Stimulated activated effector memory CD8-positive, alpha-beta T cell treated with anti-CD3 and anti-CD28 coated beads, Interleukin-12 subunit alpha, Interleukin-12 subunit beta, amount 100 ng/mL, for 72 hours (primary cell): Measurements from ENCODE around the gene ARL4A.
"Not testable (repeated sequence)": the region's sequence is repeated elsewhere in the genome, so short reads cannot be mapped to it uniquely, and the experiment has no call there.

ENCODE experiments used
- ATAC-seq: fragments of 150-1000 bp; cut with Tn5 transposase; 2 replicates; pipeline ENCODE4 v1.10.0; 2021
- DNase-seq, 2 donors: peaks; one replicate each; pipeline ENCODE4 v3.0.0; 2021 to 2022; ENCODE audit warnings: low spot score in 2 of 2
- H3K27ac Mint-ChIP-seq: one replicate; pipeline ENCODE4 v1.8.0; 2022; ENCODE audit warnings: mild to moderate bottlenecking, mixed read lengths
- H3K36me3 Mint-ChIP-seq: one replicate; pipeline ENCODE4 v1.8.0; 2022; ENCODE audit warnings: mild to moderate bottlenecking, mixed read lengths
- H3K4me1 Mint-ChIP-seq: one replicate; pipeline ENCODE4 v1.8.0; 2022; ENCODE audit warnings: mixed read lengths
- H3K4me3 Mint-ChIP-seq: one replicate; pipeline ENCODE4 v1.8.0; 2022; ENCODE audit warnings: mild to moderate bottlenecking, mixed read lengths
- H3K9me3 Mint-ChIP-seq: one replicate; pipeline ENCODE4 v1.8.0; 2022; ENCODE audit warnings: mixed read lengths

Gene ARL4A

GRCh38 chr7:12686234-12686890 lies 1.1 kb upstream of the ARL4A start:
- peaks cover 17% of the 10 kb centered on the region for H3K4me1 Mint-ChIP-seq
- H3K4me3 Mint-ChIP-seq: peak overlapping the region; percentile 79
- H3K27ac Mint-ChIP-seq: peak overlapping the region; percentile 96
- no peaks in the 10 kb centered on the region for H3K9me3 Mint-ChIP-seq
- DNase-seq (peak; percentile 97 to 98), ATAC-seq (peak; percentile 95)
- peaks cover 32% of the 10 kb centered on the region for H3K36me3 Mint-ChIP-seq

DNA sequence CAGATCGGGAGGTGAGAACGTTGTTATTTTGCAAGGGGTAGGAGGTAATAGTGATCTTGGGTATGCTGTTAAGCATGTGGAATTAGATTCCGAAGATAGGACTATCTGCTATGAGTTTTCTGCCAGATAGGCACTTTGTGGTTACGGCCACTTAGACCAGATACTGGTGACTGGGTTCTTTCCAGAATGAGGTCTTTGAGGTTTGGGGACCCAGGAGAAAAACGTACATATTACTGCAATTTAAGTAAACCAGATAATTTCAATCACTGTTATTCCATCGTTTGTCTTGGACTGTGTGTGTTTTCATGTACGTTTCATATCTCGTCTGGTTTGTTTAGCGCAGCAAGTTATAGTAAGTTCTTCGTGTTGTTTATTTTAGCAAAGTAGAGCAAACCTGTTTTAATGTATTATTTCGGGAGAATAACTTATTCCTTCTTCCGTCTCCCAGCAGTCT lies 312 bp downstream of the ARL4A start:
- no peak for ATAC-seq
- Mint-ChIP-seq H3K4me3 (peak overlapping the region; percentile 79), H3K27ac (peak overlapping the region; percentile 96), H3K4me1 (peaks cover 19% of the 10 kb centered on the region), H3K9me3 (no peaks in the 10 kb centered on the region), H3K36me3 (peaks cover 32% of the 10 kb centered on the region)
- DNase-seq: no peak

DNA sequence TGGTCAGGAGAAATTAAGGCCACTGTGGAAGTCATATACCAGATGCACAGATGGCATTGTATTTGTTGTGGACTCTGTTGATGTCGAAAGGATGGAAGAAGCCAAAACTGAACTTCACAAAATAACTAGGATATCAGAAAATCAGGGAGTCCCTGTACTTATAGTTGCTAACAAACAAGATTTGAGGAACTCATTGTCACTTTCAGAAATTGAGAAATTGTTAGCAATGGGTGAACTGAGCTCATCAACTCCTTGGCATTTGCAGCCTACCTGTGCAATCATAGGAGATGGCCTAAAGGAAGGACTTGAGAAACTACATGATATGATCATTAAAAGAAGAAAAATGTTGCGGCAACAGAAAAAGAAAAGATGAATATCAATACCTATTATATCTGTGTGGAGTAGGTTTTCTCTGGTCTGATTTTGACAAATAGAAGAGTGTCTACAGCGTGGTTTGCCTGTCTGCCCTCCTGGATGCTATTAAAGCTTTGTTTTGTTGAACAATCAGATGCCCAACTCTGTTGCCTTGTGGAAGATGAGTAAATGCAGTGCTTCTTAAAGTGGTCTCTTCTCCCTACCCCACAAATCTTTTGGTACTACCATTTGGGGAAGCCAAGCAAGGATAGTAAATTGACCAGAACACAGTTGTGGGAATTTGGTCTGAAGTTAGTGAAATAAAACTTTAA lies 1.2 kb downstream of the ARL4A start:
- Mint-ChIP-seq H3K36me3 (peaks cover 32% of the 10 kb centered on the region), H3K4me1 (peaks cover 24% of the 10 kb centered on the region), H3K4me3 (peak overlapping the region; percentile 79)
- not testable (repeated sequence) for ATAC-seq, H3K9me3 Mint-ChIP-seq, H3K27ac Mint-ChIP-seq, DNase-seq

DNA sequence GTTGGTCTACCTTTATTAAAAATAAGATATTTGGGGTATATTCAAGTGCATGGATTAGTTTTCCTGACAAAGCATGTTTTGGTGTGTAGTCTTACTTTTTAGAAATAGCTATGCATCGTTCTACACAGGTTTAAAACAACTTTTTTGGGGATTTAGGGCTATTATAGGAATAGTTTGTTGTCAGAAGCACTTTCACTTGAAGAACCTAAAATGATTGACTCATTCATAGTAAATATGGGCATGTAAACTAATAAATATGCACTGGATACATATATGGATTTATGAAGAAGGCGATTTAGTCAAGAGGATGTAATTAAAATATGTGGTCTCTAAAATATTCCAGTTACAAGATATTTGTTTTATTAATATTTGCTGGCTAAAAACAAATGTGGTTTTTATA lies 2.0 kb downstream of the ARL4A start:
- no peak overlapping the region for H3K4me3 Mint-ChIP-seq
- no peak for ATAC-seq
- no peak for DNase-seq
- H3K27ac Mint-ChIP-seq: no peak overlapping the region
- peaks cover 32% of the 10 kb centered on the region for H3K36me3 Mint-ChIP-seq
- H3K4me1 Mint-ChIP-seq: peaks cover 24% of the 10 kb centered on the region
- H3K9me3 Mint-ChIP-seq: no peaks in the 10 kb centered on the region

DNA sequence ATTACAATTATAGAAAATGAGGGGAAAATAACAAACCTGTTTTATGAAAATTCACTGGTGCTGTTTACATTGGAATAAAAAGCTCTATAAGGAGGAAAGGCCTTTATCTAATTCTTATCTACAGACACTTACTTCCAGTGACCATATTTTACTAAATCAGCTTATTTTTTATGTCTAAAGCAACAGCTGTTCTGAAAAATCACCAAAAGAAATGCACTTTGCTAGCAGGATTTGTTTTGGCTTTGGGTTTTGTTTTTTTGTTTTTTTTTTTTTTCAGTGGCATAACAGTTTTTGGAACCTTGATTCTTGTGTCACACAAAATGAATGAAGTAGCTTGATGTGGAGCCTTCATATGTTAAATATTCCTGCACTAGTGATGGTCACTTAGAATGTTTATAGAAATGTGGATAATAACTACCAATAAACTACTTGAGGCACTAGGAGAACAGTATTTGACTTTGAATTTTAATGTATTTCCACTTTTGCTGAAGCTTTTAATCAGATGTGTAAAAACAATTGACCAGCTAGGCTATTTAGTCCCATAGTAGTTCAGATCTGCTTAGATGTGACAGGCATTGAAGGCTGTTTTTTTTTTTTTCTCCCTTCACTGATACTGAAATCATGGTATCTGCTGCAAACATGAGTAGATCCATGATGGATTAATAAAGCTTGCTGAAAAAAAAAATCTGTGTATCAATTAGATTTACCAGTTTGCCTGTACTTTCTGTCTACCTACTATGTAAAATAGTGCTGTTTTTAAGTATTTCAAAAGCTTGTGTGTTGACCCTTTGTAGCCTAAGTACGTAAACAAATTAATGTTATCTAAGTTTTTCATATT lies 2.8 kb downstream of the ARL4A start:
- ATAC-seq: no peak
- Mint-ChIP-seq H3K27ac (no peak overlapping the region), H3K9me3 (no peaks in the 10 kb centered on the region), H3K4me1 (peaks cover 24% of the 10 kb centered on the region), H3K4me3 (no peak overlapping the region), H3K36me3 (peaks cover 32% of the 10 kb centered on the region)
- DNase-seq: no peak

GRCh38 chr7:12691388-12691787 lies 4.0 kb downstream of the ARL4A start:
- H3K4me1 Mint-ChIP-seq: peaks cover 24% of the 10 kb centered on the region

GRCh38 chr7:12692035-12692434 lies 4.6 kb downstream of the ARL4A start:
- H3K4me1 Mint-ChIP-seq: peaks cover 26% of the 10 kb centered on the region
- H3K4me3 Mint-ChIP-seq: no peak overlapping the region
- H3K27ac Mint-ChIP-seq: no peak overlapping the region
- DNase-seq (no peak), ATAC-seq (no peak)
- H3K9me3 Mint-ChIP-seq: no peaks in the 10 kb centered on the region
- peaks cover 23% of the 10 kb centered on the region for H3K36me3 Mint-ChIP-seq

More at GRCh38 chr7:12691388-12691787, 4.0 kb downstream of the ARL4A start:
- H3K27ac Mint-ChIP-seq, H3K9me3 Mint-ChIP-seq, ATAC-seq, DNase-seq, H3K4me3 Mint-ChIP-seq: not testable (repeated sequence)
- H3K36me3 Mint-ChIP-seq: peaks cover 30% of the 10 kb centered on the region

DNA sequence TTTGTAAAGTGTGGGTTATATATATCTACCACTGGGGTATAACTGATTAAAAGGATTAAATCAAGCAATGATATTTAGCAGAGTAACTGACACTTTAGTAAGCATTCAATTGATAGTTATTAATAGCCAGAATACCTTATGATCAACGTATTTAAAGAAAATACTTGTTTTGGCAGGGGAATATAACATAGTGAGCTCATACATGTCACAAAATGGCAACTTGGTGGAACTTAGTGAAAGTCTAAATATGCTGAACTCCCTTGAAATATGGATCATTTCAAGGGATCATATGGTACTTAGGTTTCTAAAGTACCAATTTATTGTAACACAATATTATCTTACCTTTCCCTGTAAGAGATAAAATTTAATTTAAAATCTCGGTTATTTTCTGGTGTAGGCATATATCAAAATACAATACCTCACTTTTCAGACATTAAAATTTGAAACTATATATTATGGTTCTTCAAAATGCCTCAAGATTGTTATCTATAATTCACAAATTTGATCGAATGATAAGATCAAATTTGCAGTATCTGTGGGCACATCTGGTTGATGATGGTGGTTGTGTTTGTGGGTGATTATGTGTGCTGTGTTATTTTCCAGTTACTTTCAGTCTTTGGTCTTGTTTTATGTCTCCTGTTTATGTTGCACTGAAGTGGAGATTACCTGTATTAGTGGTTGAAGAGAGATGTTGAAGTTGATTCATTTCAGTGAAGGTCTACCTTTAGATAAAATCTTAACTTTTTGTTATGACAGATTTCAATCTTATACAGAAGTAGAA lies 5.2 kb downstream of the ARL4A start:
- DNase-seq (no peak), ATAC-seq (peak; percentile 13)
- H3K27ac Mint-ChIP-seq: no peak overlapping the region
- no peaks in the 10 kb centered on the region for H3K9me3 Mint-ChIP-seq
- peaks cover 20% of the 10 kb centered on the region for H3K4me1 Mint-ChIP-seq
- H3K4me3 Mint-ChIP-seq: no peak overlapping the region
- peaks cover 17% of the 10 kb centered on the region for H3K36me3 Mint-ChIP-seq

DNA sequence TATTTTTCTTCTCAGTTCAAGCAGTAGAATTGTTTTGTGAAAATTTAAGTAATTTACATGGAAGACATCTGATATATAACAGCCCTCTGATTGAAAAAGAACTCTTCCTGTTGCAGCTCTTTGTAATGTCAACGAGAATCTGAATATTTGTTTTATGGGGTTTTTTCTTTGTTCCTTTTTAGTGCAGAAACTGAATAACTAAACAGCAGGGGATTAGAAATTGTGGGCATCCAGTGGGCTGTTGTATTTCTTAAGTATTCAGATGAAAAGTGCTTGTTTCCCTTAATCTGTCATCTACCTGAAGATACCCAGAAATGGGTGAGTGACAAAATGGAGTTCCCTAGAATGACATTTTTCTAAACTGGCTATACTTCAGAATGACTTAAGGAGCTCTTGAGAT lies 7.4 kb downstream of the ARL4A start:
- H3K4me1 Mint-ChIP-seq: peaks cover 14% of the 10 kb centered on the region
- no peak overlapping the region for H3K4me3 Mint-ChIP-seq
- H3K27ac Mint-ChIP-seq: no peak overlapping the region
- no peak for ATAC-seq
- H3K36me3 Mint-ChIP-seq: peaks cover 1% of the 10 kb centered on the region
- H3K9me3 Mint-ChIP-seq: no peaks in the 10 kb centered on the region
- DNase-seq: no peak

GRCh38 chr7:12695965-12696364 lies 8.5 kb downstream of the ARL4A start:
- DNase-seq (no peak), ATAC-seq (no peak)
- Mint-ChIP-seq H3K27ac (no peak overlapping the region), H3K9me3 (no peaks in the 10 kb centered on the region), H3K4me3 (no peak overlapping the region), H3K36me3 (no peaks in the 10 kb centered on the region), H3K4me1 (peaks cover 14% of the 10 kb centered on the region)

DNA sequence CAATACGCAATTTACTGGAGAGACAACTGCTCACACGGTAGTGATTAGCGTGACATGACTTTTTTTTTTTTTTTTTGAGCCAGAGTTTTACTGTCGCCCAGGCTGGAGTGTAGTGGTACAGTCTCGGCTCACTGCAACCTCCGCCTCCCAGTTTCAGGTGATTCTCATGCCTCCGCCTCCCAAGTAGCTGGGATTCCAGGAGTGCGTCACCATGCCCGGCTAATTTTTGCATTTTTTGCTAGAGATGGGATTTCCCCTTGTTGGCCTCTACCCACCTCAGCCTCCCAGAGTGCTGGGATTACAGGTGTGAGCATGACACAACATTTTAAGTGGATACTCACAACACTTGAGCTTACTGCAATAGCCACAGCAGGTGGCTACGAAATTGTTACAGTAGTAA lies 11.9 kb downstream of the ARL4A start:
- no peaks in the 10 kb centered on the region for H3K36me3 Mint-ChIP-seq
- no peak for ATAC-seq
- H3K27ac Mint-ChIP-seq: no peak overlapping the region
- peaks cover 3% of the 10 kb centered on the region for H3K9me3 Mint-ChIP-seq
- H3K4me3 Mint-ChIP-seq: no peak overlapping the region
- peaks cover 8% of the 10 kb centered on the region for H3K4me1 Mint-ChIP-seq
- no peak for DNase-seq

GRCh38 chr7:12701433-12701832 lies 14.0 kb downstream of the ARL4A start:
- DNase-seq: no peak
- Mint-ChIP-seq H3K27ac (no peak overlapping the region), H3K9me3 (peaks cover 3% of the 10 kb centered on the region), H3K4me1 (peaks cover 1% of the 10 kb centered on the region), H3K36me3 (no peaks in the 10 kb centered on the region), H3K4me3 (no peak overlapping the region)
- no peak for ATAC-seq

- no peak overlapping the region for H3K27ac Mint-ChIP-seq
- H3K4me1 Mint-ChIP-seq: no peaks in the 10 kb centered on the region
- H3K4me3 Mint-ChIP-seq: no peak overlapping the region
- peaks cover 3% of the 10 kb centered on the region for H3K9me3 Mint-ChIP-seq
- no peak for DNase-seq
- no peaks in the 10 kb centered on the region for H3K36me3 Mint-ChIP-seq
- ATAC-seq: no peak
These were observed 16.4 kb downstream of the ARL4A start for GRCh38 chr7:12703881-12704280.

DNA sequence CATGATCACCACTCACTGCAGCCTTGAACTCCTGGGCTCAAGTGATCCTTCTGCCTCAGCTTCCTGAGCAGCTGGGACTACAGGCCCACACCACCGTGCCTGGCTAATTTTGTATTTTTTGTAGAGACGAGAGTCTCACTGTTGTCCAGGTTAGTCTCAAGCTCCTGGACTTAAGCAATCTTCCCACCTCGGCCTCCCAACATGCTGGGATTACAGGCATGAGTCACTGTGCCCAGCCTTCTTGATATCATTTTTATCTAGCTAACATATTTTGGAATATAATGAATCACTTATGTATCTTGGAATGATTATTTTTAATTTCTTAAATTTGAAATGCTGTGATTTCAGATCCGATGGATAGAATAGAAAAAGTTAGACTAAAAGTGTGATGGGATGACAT lies 18.4 kb downstream of the ARL4A start:
- no peaks in the 10 kb centered on the region for H3K4me1 Mint-ChIP-seq
- no peak for ATAC-seq
- H3K36me3 Mint-ChIP-seq: no peaks in the 10 kb centered on the region

More for the DNA sequence above, 18.4 kb downstream of the ARL4A start:
- Mint-ChIP-seq H3K4me3 (no peak overlapping the region), H3K9me3 (peaks cover 3% of the 10 kb centered on the region), H3K27ac (no peak overlapping the region)
- no peak for DNase-seq
